Effector memory CD4-positive, alpha-beta T cell (primary cell): ENCODE data around the gene AKAP13.

Source experiments
- DNase-seq, 3 donors: peaks; one replicate each; pipeline ENCODE4 v3.0.0-alpha.2; 2020
- H3K27ac ChIP-seq: 2 replicates; pipeline ENCODE4 v1.7.0; 2013; ENCODE audit warnings: mild to moderate bottlenecking, low read length, moderate library complexity; ENCODE audit not compliant: insufficient read depth, poor library complexity, severe bottlenecking
- H3K27me3 ChIP-seq: replicated peaks from 2 replicates; pipeline ENCODE4 v1.7.0; 2013; ENCODE audit warnings: mild to moderate bottlenecking, low read length; ENCODE audit not compliant: insufficient read depth, control insufficient read depth, poor library complexity, severe bottlenecking
- H3K36me3 ChIP-seq: 2 replicates; pipeline ENCODE4 v1.7.0; 2013; ENCODE audit warnings: mild to moderate bottlenecking, low read length, moderate library complexity; ENCODE audit not compliant: control insufficient read depth, insufficient read depth
- H3K4me1 ChIP-seq: 2 replicates; pipeline ENCODE4 v1.7.0; 2013; ENCODE audit warnings: low read length, mild to moderate bottlenecking; ENCODE audit not compliant: control insufficient read depth, insufficient read depth, poor library complexity, severe bottlenecking
- H3K4me3 ChIP-seq: 2 replicates; pipeline ENCODE4 v1.7.0; 2013; ENCODE audit warnings: low read length, low read depth, mild to moderate bottlenecking; ENCODE audit not compliant: insufficient read depth, poor library complexity, severe bottlenecking
- H3K9me3 ChIP-seq: 2 replicates; pipeline ENCODE4 v1.7.0; 2013; ENCODE audit warnings: mild to moderate bottlenecking, low read length, moderate library complexity; ENCODE audit not compliant: control insufficient read depth

AKAP13 gene

DNA sequence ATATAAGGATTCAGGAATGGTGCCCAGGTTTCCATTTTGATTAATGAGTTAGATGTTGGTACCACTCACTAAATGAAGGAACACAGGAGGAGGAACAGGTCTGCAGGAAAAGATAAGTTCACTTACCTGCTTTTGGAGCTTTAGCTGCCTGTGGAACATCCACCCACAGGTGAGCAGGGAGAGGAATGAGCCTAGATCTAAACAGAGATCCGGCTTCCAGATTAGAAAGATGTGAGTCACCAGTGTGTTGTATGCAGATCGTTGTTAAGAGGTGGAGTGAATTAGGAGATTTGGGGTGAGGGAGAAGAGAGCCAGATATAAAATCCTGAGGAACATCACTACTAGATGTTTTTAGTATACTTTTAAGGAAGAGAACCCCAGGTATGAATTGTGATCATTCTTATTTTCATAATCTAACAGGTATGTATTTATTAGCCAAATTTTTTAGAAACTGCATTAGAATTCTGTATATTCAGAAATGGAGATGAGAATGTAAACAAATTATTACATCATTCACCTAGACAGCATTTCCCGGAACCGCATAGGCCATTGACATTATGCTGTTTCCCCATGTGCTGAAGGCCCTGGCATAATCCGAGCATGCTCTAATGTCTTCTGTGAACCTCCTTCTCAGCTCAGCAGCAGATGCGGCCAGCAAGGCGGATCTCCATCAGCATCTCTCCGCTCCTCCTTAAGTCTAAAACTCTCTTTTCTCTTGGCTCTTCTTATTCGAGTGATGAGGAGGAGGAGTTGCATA is 296.1 kb downstream of the AKAP13 start:
- no peak for DNase-seq
- Histone ChIP-seq H3K27ac (no peak overlapping the region), H3K4me3 (no peak overlapping the region), H3K9me3 (no peaks in the 10 kb centered on the region), H3K36me3 (peaks cover 34% of the 10 kb centered on the region), H3K4me1 (no peaks in the 10 kb centered on the region), H3K27me3 (no peaks in the 10 kb centered on the region)

DNA sequence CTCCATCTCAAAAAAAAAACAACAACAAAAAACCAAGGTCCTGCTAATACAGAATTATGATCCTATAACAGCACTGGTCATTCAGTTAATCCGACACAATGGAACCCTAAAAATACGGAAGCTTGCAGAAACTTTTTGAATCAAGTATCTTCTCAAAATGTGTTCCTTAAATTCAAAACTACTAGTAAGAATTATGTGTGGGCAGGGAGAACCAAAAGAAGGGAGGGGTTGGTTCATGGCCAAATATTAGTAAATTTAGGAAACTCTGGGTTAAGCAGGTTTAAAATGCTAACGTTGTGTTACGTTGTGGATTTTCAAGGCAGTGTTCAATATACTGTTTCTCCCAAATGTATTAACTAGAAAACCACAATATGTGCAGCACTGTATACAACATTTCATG is 298.8 kb downstream of the AKAP13 start:
- Histone ChIP-seq H3K4me1 (no peaks in the 10 kb centered on the region), H3K27ac (no peak overlapping the region), H3K36me3 (peaks cover 44% of the 10 kb centered on the region), H3K4me3 (no peak overlapping the region), H3K27me3 (no peaks in the 10 kb centered on the region), H3K9me3 (no peaks in the 10 kb centered on the region)
- DNase-seq = no peak

DNA sequence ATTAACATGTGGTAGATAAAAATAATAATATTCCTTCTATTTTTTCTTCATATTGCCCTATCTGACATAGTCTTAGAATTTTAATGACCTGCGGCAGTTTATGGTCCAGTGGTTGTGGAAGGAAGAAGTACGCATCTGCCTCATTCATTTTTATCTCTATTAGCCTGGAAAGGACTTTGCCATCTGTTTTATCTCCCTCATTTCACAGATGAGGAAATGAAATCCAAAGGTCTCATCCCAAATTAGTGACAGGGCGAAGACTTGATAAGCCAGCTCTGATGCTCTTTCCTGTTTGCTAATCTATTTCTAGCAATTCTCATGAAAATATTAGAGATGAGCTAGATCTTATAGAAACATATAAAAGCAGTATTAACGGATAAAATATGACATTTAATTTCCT is 301.0 kb downstream of the AKAP13 start:
- no peak for DNase-seq
- no peaks in the 10 kb centered on the region for H3K4me1 ChIP-seq
- H3K27ac ChIP-seq = no peak overlapping the region
- H3K27me3 ChIP-seq = no peaks in the 10 kb centered on the region
- H3K36me3 ChIP-seq = peaks cover 47% of the 10 kb centered on the region
- no peaks in the 10 kb centered on the region for H3K9me3 ChIP-seq
- H3K4me3 ChIP-seq = no peak overlapping the region

DNA sequence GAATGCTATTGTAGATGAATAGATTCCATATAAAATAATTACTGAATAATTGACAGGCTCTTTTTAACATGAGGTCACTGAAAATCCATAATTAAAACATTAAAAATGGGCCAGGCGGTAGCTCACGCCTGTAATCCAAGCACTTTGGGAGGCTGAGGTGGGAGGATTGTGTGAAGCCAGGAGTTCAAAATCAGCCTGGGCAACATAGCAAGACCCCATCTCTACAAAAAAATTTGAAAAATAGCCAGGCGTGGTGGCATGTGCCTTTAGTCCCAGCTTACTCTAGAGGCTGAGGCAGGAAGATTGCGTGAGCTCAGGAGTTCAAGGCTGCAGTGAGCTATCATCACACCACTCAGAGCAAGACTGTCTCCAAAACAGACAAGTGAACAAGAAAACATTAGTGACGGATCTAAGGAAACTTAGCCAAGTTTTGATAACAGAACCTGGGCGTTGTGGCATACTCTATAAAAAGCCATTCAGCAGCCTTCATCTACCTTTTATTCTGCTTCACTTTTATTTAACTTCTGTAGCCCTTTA is 303.8 kb downstream of the AKAP13 start:
- H3K4me3 ChIP-seq = no peak overlapping the region
- H3K36me3 ChIP-seq = peaks cover 37% of the 10 kb centered on the region
- no peaks in the 10 kb centered on the region for H3K9me3 ChIP-seq
- DNase-seq = no peak
- no peaks in the 10 kb centered on the region for H3K27me3 ChIP-seq
- H3K4me1 ChIP-seq = peaks cover 21% of the 10 kb centered on the region
- no peak overlapping the region for H3K27ac ChIP-seq

DNA sequence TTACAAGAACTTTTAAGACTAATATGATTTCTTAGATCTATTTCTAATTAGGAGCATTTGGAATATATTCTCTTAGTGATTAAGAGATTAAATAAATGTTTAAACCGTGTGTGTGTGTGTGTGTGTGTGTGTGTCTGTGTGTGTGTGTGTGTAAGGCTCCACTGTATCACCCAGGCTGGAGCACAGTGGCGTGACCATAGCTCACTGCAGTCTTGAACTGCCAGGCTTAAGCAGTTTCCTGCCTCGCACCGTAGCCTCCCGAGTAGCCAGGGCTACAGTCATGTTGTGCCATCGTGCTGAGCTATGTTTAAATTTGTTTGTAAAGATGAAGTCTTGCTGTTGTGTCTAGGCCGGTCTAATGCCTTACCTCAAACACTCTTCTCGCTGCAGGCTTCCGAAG is 305.0 kb downstream of the AKAP13 start:
- H3K27me3 ChIP-seq = no peaks in the 10 kb centered on the region
- H3K4me1 ChIP-seq = peaks cover 22% of the 10 kb centered on the region
- peaks cover 37% of the 10 kb centered on the region for H3K36me3 ChIP-seq
- no peaks in the 10 kb centered on the region for H3K9me3 ChIP-seq
- H3K4me3 ChIP-seq = no peak overlapping the region
- no peak for DNase-seq
- H3K27ac ChIP-seq = no peak overlapping the region

DNA sequence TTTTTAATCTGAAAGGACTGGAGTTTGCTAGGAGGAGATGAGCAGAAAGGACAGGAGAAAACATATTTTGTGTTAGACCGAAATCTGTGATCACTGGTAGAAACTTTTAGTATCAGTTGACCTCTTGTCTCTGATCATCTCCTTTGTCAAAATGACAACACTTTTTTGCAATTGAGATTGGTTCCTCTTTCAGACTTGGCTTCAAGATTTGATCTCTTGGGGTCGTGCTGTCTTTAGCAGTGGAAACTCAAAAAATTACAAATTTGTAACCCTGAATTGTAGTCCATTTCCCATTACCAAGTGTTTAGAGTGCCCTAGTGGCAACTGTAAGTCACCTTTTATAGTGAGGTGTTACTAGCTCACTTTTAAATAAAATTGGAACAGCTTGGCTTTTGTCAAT is 306.9 kb downstream of the AKAP13 start:
- Histone ChIP-seq H3K27ac (peak overlapping the region; percentile 33), H3K4me1 (peaks cover 35% of the 10 kb centered on the region), H3K27me3 (no peaks in the 10 kb centered on the region), H3K36me3 (peaks cover 24% of the 10 kb centered on the region), H3K9me3 (no peaks in the 10 kb centered on the region), H3K4me3 (no peak overlapping the region)
- DNase-seq = no peak

DNA sequence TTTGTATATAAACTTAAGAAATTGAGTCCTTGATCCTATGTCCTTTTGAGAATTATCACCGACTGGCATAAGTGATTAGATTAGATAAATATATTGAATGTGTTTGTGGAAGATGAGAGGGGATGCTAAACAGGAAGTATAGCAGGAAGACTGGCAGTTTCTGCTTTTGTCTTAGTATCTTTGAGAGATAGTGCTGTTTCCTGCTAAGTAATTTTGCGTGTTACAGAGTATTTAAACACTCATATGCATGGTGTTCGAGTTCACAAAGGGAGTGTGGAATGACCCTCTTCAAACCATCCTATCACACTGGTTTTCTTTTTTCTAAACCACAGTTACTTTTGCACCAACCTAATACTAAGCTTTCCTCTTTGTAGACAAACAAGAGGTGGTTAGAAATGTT is 308.3 kb downstream of the AKAP13 start:
- H3K4me3 ChIP-seq = peak overlapping the region; percentile 59
- H3K9me3 ChIP-seq = no peaks in the 10 kb centered on the region
- H3K27ac ChIP-seq = peak overlapping the region; percentile 89
- H3K36me3 ChIP-seq = peaks cover 19% of the 10 kb centered on the region
- H3K27me3 ChIP-seq = no peaks in the 10 kb centered on the region
- H3K4me1 ChIP-seq = peaks cover 46% of the 10 kb centered on the region
- DNase-seq = no peak

DNA sequence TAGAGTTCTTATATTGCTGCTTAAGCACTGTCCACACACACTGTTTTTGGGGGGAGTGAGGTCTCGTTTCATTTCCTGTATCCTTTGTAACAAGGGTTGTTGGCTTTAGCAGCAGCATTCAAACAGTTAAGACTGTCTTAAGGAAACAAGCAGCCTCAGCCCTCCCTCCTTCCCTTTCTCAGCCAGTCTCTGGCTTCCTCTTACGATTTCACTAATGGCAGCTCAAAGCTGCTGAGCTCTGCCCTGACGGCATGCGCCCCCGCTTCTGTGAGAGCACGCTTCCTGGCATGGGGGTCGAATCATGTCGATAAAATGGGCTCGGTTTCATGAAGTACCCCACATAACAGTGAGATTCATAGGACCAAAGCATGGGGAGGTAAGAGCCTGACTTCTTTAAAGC is 309.3 kb downstream of the AKAP13 start:
- H3K9me3 ChIP-seq = no peaks in the 10 kb centered on the region
- H3K4me1 ChIP-seq = peaks cover 46% of the 10 kb centered on the region
- H3K27me3 ChIP-seq = no peaks in the 10 kb centered on the region
- peak; percentile 35 to 48 (median 45) for DNase-seq
- H3K27ac ChIP-seq = peak overlapping the region; percentile 89
- peaks cover 19% of the 10 kb centered on the region for H3K36me3 ChIP-seq
- peak overlapping the region; percentile 59 for H3K4me3 ChIP-seq

DNA sequence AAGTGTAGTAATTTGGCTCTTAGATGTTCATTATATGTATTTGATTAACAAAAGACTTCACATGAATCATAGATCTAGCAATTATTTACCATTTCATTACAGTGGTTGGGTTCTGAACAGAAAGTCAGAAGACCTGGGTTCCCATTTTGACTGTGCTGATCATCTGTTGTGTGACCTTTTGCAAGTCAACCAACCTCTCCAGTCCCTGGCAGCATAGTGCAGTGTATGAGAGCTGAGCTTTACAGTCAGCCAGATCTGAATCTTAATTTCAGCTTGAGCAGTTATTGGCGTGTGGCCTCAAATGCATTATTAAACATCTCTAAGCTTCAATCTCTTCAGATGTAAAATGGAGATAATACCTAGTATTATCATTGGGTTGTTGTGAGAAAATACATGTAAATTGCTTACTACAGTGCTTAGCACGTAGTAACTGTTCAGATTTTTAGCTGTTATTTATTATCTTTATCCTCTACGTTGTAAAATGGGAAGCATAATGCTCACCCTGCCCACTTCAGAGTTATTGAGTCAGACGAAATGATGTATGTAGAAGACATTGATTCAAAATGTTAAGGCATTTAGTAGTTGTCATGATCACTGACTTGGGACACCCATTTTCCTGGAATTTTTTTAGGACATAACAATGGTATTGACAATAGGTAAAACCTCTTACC is 310.3 kb downstream of the AKAP13 start:
- Histone ChIP-seq H3K36me3 (peaks cover 22% of the 10 kb centered on the region), H3K27me3 (no peaks in the 10 kb centered on the region), H3K9me3 (no peaks in the 10 kb centered on the region), H3K4me1 (peaks cover 49% of the 10 kb centered on the region), H3K27ac (peak overlapping the region; percentile 89), H3K4me3 (peak overlapping the region; percentile 59)
- DNase-seq = no peak
